ENCODE measurements around the gene LIME1. TPM values are rescaled to one million over a fixed set of nuclear protein-coding genes. Genes with fewer than 3 reads are reported as not detected.

LIME1 gene
- total and polyA plus RNA-seq, 5 donors from 2014 or later, result 237 to 547 (median 403) TPM

DNA sequence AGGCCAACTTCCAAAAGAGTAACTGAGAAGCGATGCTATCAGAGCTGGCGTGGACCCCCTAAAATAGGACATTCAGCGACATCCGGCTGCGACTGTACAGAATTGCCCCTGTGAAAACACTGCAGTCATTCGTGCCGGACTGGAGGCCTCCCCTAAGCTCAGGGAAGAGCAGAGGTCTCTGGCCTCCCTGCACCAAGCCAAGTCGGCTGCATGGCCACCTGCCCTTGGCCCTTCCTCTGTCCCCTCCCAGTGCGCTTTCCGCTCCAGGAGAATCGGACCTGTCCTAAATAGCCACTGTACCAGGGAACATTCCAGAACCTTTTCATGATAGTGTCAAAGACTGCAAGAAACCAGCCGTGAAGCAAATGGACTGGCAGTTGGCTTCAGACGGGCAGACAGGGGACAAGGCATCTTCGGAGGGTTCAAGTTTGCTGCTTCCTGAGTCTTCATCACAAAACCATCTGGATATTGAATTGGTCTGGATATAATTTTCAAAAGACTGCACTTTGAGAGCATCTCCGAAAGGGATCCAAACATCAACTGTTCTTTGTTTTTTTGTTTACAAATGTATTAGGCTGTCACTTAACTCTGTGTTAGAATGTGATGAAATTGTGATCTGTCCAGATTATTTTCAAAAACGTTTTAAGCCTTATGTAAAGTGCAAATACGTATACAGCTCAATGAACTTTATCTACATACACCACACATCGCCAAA lies 19.6 kb downstream of the LIME1 start:
- no peak overlapping the region for H3K4me3 Mint-ChIP-seq

DNA sequence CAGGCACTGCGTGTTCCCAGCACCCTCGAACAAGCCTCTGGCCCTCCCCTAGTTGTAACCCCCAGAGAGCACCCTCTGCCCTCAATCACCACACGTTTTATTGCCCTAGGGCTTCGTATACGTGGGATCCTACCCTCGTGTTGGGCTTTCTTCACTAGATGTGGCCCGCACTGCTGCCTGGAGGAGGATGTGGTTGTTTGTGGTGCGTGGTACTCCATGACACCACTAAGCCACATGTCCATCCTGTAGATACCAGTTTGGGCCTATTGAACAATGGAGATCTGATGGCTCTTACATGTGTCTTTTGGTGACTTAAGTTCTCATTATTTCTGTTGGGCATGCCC lies 20.2 kb downstream of the LIME1 start:
- DNase-seq (peak in 1 of 3 donors; percentile 34), ATAC-seq (ENCODE audit: low read depth in 2 of 2) (no peak)
- no peak overlapping the region for H3K4me3 ChIP-seq (ENCODE audit: low read depth, low read length)
- no peaks in the 10 kb centered on the region for H3K27me3 ChIP-seq (ENCODE audit: control insufficient read depth, insufficient read depth, low read length)
- Mint-ChIP-seq H3K4me3 (no peak overlapping the region), H3K27ac (peak overlapping the region in 1 of 3 donors; percentile 47), H3K4me1 (peaks cover 0 to 14% (median 2%) of the 10 kb centered on the region in 4 donors), H3K36me3 (no peaks in the 10 kb centered on the region), H3K27me3 (no peaks in the 10 kb centered on the region), H3K9me3 (peaks cover 0 to 2% (median 0%) of the 10 kb centered on the region in 7 donors)
- no peak overlapping the region for H3K27ac ChIP-seq (ENCODE audit: insufficient read depth, low read length, poor library complexity, severe bottlenecking)
- no peaks in the 10 kb centered on the region for H3K36me3 ChIP-seq (ENCODE audit: control insufficient read depth, insufficient read depth, low read length)
- H3K9me3 ChIP-seq (ENCODE audit: control insufficient read depth in 2 of 2, low read length in 2 of 2), result no peaks in the 10 kb centered on the region
- peaks cover 5% of the 10 kb centered on the region for H3K4me1 ChIP-seq (ENCODE audit: control insufficient read depth, insufficient read depth, low read length, poor library complexity, severe bottlenecking)

More for the DNA sequence above, 19.6 kb downstream of the LIME1 start:
- H3K4me1 ChIP-seq (ENCODE audit: control insufficient read depth, insufficient read depth, low read length, poor library complexity, severe bottlenecking), result peaks cover 11% of the 10 kb centered on the region
- Mint-ChIP-seq H3K4me1 (peaks cover 0 to 17% (median 4%) of the 10 kb centered on the region in 4 donors), H3K27me3 (peaks cover 2% of the 10 kb centered on the region), H3K9me3 (peaks cover 0 to 2% (median 0%) of the 10 kb centered on the region in 7 donors), H3K27ac (peak overlapping the region in 1 of 3 donors; percentile 47), H3K36me3 (no peaks in the 10 kb centered on the region)
- no peaks in the 10 kb centered on the region for H3K36me3 ChIP-seq (ENCODE audit: control insufficient read depth, insufficient read depth, low read length)
- H3K27me3 ChIP-seq (ENCODE audit: control insufficient read depth, insufficient read depth, low read length), result no peaks in the 10 kb centered on the region
- no peak overlapping the region for H3K4me3 ChIP-seq (ENCODE audit: low read depth, low read length)
- H3K27ac ChIP-seq (ENCODE audit: insufficient read depth, low read length, poor library complexity, severe bottlenecking), result no peak overlapping the region
- DNase-seq, result no peak
- no peak for ATAC-seq (ENCODE audit: low read depth in 2 of 2)
- no peaks in the 10 kb centered on the region for H3K9me3 ChIP-seq (ENCODE audit: control insufficient read depth in 2 of 2, low read length in 2 of 2)

DNA sequence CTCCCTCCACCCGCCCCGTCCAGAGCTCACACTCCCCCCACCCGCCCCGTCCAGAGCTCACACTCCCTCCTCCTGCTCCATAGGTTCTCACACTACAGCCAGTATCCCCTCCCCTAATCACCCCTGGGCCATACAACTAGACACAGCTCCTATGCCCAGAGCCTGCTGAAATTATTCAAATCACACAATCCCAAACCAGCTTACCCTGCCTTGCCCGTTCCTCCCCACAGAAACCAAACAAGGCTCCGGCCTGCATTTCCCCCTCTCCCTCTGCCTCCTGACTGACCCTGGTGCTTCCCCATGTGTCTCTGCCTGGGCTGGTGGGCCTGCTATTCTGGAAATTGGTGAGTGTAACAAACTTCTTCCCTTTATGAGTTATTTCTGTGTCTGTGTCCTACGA lies 21.7 kb downstream of the LIME1 start:
- no peaks in the 10 kb centered on the region for H3K36me3 Mint-ChIP-seq
- H3K9me3 Mint-ChIP-seq, result peaks cover 0 to 2% (median 0%) of the 10 kb centered on the region in 7 donors
- Histone ChIP-seq H3K36me3 (ENCODE audit: control insufficient read depth, insufficient read depth, low read length) (no peaks in the 10 kb centered on the region), H3K4me1 (ENCODE audit: control insufficient read depth, insufficient read depth, low read length, poor library complexity, severe bottlenecking) (no peaks in the 10 kb centered on the region), H3K27me3 (ENCODE audit: control insufficient read depth, insufficient read depth, low read length) (no peaks in the 10 kb centered on the region), H3K9me3 (ENCODE audit: control insufficient read depth in 2 of 2, low read length in 2 of 2) (no peaks in the 10 kb centered on the region), H3K27ac (ENCODE audit: insufficient read depth, low read length, poor library complexity, severe bottlenecking) (no peak overlapping the region), H3K4me3 (ENCODE audit: low read depth, low read length) (no peak overlapping the region)
- peak overlapping the region in 1 of 4 donors; percentile 58 for H3K4me3 Mint-ChIP-seq
- H3K27me3 Mint-ChIP-seq, result no peaks in the 10 kb centered on the region
- peaks cover 0 to 8% (median 2%) of the 10 kb centered on the region in 4 donors for H3K4me1 Mint-ChIP-seq
- no peak for ATAC-seq (ENCODE audit: low read depth in 2 of 2)
- H3K27ac Mint-ChIP-seq, result peak overlapping the region in 1 of 3 donors; percentile 32
- no peak for DNase-seq

DNA sequence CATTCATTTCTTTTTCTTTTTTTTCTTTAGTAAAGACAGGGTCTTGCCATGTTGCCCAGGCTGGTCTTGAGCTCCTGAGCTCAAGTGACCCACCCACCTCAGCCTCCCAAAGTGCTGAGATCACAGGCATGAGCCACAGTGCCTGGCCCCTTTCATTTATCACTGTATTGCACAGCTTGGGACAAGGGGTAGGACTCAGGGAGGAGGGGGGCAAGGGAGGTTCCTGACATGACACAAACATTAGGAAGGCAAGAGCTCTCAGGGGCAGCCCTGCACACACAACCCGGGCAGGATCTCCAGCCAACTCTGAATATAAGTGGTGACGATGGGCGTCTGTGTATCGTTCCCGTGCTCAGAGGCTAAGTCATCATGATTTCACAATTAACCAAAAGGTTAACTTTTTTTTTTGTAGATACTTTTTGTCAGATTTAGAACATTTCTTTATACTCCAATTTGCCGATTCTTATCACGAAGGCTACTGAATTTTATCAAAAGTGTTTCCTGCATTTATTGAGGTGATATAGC lies 23.0 kb downstream of the LIME1 start:
- Histone ChIP-seq H3K9me3 (ENCODE audit: control insufficient read depth in 2 of 2, low read length in 2 of 2) (no peaks in the 10 kb centered on the region), H3K36me3 (ENCODE audit: control insufficient read depth, insufficient read depth, low read length) (no peaks in the 10 kb centered on the region), H3K27me3 (ENCODE audit: control insufficient read depth, insufficient read depth, low read length) (no peaks in the 10 kb centered on the region), H3K27ac (ENCODE audit: insufficient read depth, low read length, poor library complexity, severe bottlenecking) (no peak overlapping the region), H3K4me3 (ENCODE audit: low read depth, low read length) (no peak overlapping the region), H3K4me1 (ENCODE audit: control insufficient read depth, insufficient read depth, low read length, poor library complexity, severe bottlenecking) (no peaks in the 10 kb centered on the region)
- no peaks in the 10 kb centered on the region for H3K27me3 Mint-ChIP-seq
- H3K4me3 Mint-ChIP-seq, result peak overlapping the region in 1 of 4 donors; percentile 54
- peaks cover 0 to 2% (median 0%) of the 10 kb centered on the region in 7 donors for H3K9me3 Mint-ChIP-seq
- ATAC-seq (ENCODE audit: low read depth in 2 of 2), result no peak
- H3K36me3 Mint-ChIP-seq, result no peaks in the 10 kb centered on the region
- no peak overlapping the region for H3K27ac Mint-ChIP-seq
- H3K4me1 Mint-ChIP-seq, result peaks cover 0 to 6% (median 2%) of the 10 kb centered on the region in 4 donors
- no peak for DNase-seq

DNA sequence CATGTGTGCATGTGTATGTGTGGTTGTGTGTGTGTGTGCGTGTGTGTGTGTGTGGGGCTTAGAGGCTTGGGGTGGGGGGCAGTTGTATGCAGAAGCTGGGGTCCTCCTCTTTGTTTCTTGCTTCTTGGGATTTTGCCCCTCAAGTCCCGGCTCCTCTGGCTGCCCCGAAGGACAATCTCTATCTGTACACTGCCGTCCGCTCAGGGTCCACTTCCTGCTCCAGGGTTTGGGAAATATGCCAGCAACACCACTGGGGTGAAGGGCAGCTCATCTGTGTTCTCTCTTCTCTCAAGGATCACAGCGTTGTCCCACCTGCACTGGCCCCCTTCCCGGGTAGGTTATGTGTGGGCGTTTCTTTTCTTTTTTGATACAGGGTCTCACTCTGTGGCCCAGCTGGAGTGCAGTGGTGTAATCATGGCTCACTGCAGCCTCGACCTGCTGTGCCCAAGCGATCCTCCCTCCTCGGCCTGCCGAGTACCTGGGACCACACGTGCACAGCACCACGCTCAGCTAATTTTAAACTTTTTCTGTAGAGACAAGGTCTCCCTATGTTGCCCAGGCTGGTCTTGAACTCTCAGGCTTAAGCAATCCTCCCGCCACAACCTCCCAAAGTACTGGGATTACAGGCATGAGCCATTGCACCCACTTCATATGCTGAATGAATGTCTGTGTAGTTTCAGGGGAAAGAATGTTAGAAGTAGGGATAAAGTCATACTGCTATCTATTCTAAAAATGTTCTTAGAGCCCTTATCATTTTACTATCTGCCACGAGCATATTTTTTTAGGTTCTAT lies 28.8 kb downstream of the LIME1 start:
- H3K27me3 ChIP-seq (ENCODE audit: control insufficient read depth, insufficient read depth, low read length), result no peaks in the 10 kb centered on the region
- no peaks in the 10 kb centered on the region for H3K36me3 ChIP-seq (ENCODE audit: control insufficient read depth, insufficient read depth, low read length)
- Mint-ChIP-seq H3K36me3 (no peaks in the 10 kb centered on the region), H3K4me3 (no peak overlapping the region), H3K4me1 (peaks cover 0 to 2% (median 0%) of the 10 kb centered on the region in 4 donors), H3K27ac (no peak overlapping the region), H3K9me3 (no peaks in the 10 kb centered on the region), H3K27me3 (no peaks in the 10 kb centered on the region)
- no peaks in the 10 kb centered on the region for H3K4me1 ChIP-seq (ENCODE audit: control insufficient read depth, insufficient read depth, low read length, poor library complexity, severe bottlenecking)
- H3K9me3 ChIP-seq (ENCODE audit: control insufficient read depth in 2 of 2, low read length in 2 of 2), result no peaks in the 10 kb centered on the region
- DNase-seq (no peak), ATAC-seq (ENCODE audit: low read depth in 2 of 2) (no peak)
- H3K27ac ChIP-seq (ENCODE audit: insufficient read depth, low read length, poor library complexity, severe bottlenecking), result no peak overlapping the region
- no peak overlapping the region for H3K4me3 ChIP-seq (ENCODE audit: low read depth, low read length)

DNA sequence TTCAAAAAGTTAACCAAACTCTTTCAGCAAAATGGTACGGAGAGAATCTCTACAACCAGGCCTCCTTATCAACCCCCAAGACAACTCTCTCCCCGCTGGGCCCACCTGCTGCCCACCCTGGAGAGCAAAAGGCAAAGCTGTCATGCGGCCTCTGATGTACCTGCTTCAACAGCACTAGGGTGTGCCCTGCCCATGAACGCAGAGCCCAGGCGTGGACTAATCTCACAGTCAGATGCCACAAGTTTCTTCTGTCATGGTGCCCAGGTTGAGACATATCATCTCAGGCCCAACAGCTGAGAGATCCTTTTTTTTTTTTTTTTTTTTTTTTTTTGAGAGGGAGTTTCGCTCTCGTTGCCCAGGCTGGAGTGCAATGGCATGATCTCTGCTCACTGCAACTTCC lies 29.4 kb downstream of the LIME1 start:
- Mint-ChIP-seq H3K27me3 (no peaks in the 10 kb centered on the region), H3K4me3 (no peak overlapping the region), H3K4me1 (peaks cover 0 to 2% (median 0%) of the 10 kb centered on the region in 4 donors), H3K27ac (no peak overlapping the region), H3K36me3 (no peaks in the 10 kb centered on the region), H3K9me3 (no peaks in the 10 kb centered on the region)
- H3K36me3 ChIP-seq (ENCODE audit: control insufficient read depth, insufficient read depth, low read length), result no peaks in the 10 kb centered on the region
- no peaks in the 10 kb centered on the region for H3K4me1 ChIP-seq (ENCODE audit: control insufficient read depth, insufficient read depth, low read length, poor library complexity, severe bottlenecking)
- no peak overlapping the region for H3K27ac ChIP-seq (ENCODE audit: insufficient read depth, low read length, poor library complexity, severe bottlenecking)
- DNase-seq (no peak), ATAC-seq (ENCODE audit: low read depth in 2 of 2) (no peak)
- H3K4me3 ChIP-seq (ENCODE audit: low read depth, low read length), result no peak overlapping the region
- no peaks in the 10 kb centered on the region for H3K27me3 ChIP-seq (ENCODE audit: control insufficient read depth, insufficient read depth, low read length)
- H3K9me3 ChIP-seq (ENCODE audit: control insufficient read depth in 2 of 2, low read length in 2 of 2), result no peaks in the 10 kb centered on the region

- DNase-seq, result no peak
- no peaks in the 10 kb centered on the region for H3K27me3 ChIP-seq (ENCODE audit: control insufficient read depth, insufficient read depth, low read length)
- Mint-ChIP-seq H3K9me3 (no peaks in the 10 kb centered on the region), H3K27ac (no peak overlapping the region), H3K4me1 (peaks cover 0 to 2% (median 0%) of the 10 kb centered on the region in 4 donors), H3K27me3 (no peaks in the 10 kb centered on the region), H3K4me3 (no peak overlapping the region), H3K36me3 (no peaks in the 10 kb centered on the region)
- H3K36me3 ChIP-seq (ENCODE audit: control insufficient read depth, insufficient read depth, low read length), result no peaks in the 10 kb centered on the region
- no peak overlapping the region for H3K27ac ChIP-seq (ENCODE audit: insufficient read depth, low read length, poor library complexity, severe bottlenecking)
- ATAC-seq (ENCODE audit: low read depth in 2 of 2), result no peak
- H3K4me1 ChIP-seq (ENCODE audit: control insufficient read depth, insufficient read depth, low read length, poor library complexity, severe bottlenecking), result no peaks in the 10 kb centered on the region
- H3K4me3 ChIP-seq (ENCODE audit: low read depth, low read length), result no peak overlapping the region
- no peaks in the 10 kb centered on the region for H3K9me3 ChIP-seq (ENCODE audit: control insufficient read depth in 2 of 2, low read length in 2 of 2)
Measured at GRCh38 chr20:63766695-63767426, 30.4 kb downstream of the LIME1 start.
